ENCODE measurements around the gene MAGI2.

- TF ChIP-seq CTCF (conservative IDR thresholded peaks at IDR 0.05 in 1 of 2, IDR thresholded peaks at IDR 0.05 in 1 of 2; ENCODE audit: extremely low read depth in 1 of 2, insufficient read depth in 1 of 2, low read depth in 1 of 2, low read length in 2 of 2) (no peak), EZH2 (IDR thresholded peaks at IDR 0.05; ENCODE audit: borderline replicate concordance, low read length) (no peak)
Measured at GRCh38 chr7:78677391-78677790, 776.1 kb downstream of the MAGI2 start.
